IMR-90 (cell line): Measurements from ENCODE around the gene ZNF772.

Experiments used
- RAD21 ChIP-seq: IDR thresholded peaks from 2 replicates; pipeline ENCODE4 v1.6.1; 2012; ENCODE audit warnings: low read length, improper control_type of control experiment
- TF ChIP-seq, protein P1 (sequence below): conservative IDR thresholded peaks from 2 replicates; pipeline ENCODE4 v1.5.1; 2012; ENCODE audit warnings: mild to moderate bottlenecking, low read depth, low read length, improper control_type of control experiment

GRCh38 chr19:57436417-57436816 lies 40.9 kb downstream of the ZNF772 start:
- TF ChIP-seq RAD21: no peak
- TF ChIP-seq, protein P1, sequence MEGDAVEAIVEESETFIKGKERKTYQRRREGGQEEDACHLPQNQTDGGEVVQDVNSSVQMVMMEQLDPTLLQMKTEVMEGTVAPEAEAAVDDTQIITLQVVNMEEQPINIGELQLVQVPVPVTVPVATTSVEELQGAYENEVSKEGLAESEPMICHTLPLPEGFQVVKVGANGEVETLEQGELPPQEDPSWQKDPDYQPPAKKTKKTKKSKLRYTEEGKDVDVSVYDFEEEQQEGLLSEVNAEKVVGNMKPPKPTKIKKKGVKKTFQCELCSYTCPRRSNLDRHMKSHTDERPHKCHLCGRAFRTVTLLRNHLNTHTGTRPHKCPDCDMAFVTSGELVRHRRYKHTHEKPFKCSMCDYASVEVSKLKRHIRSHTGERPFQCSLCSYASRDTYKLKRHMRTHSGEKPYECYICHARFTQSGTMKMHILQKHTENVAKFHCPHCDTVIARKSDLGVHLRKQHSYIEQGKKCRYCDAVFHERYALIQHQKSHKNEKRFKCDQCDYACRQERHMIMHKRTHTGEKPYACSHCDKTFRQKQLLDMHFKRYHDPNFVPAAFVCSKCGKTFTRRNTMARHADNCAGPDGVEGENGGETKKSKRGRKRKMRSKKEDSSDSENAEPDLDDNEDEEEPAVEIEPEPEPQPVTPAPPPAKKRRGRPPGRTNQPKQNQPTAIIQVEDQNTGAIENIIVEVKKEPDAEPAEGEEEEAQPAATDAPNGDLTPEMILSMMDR: no peak
